ENCODE data around the gene ATP5ME. TPM values are rescaled to one million over a fixed set of nuclear protein-coding genes. Genes with fewer than 3 reads are reported as not detected.

The ATP5ME gene
- polyA plus RNA-seq, 3 donors, result 221 to 338 (median 268) TPM

- DNase-seq, result no peak
Measured at GRCh38 chr4:687971-688853, 14.1 kb upstream of the ATP5ME start.

- no peak for DNase-seq
Measured at GRCh38 chr4:687048-687970, 13.2 kb upstream of the ATP5ME start.

- no peak for DNase-seq
Measured at GRCh38 chr4:686413-687040, 12.5 kb upstream of the ATP5ME start.

- DNase-seq, result no peak
Measured at GRCh38 chr4:685679-686412, 11.8 kb upstream of the ATP5ME start.

- DNase-seq, result no peak
Measured at GRCh38 chr4:684623-685327, 10.7 kb upstream of the ATP5ME start.

GRCh38 chr4:683982-684622, 10.0 kb upstream of the ATP5ME start:
- DNase-seq, result no peak

- no peak for DNase-seq
Measured at GRCh38 chr4:683247-683897, 9.3 kb upstream of the ATP5ME start.

GRCh38 chr4:682490-683172, 8.6 kb upstream of the ATP5ME start:
- no peak for DNase-seq

- no peak for DNase-seq
Measured at GRCh38 chr4:681736-682451, 7.8 kb upstream of the ATP5ME start.

GRCh38 chr4:680928-681645, 7.0 kb upstream of the ATP5ME start:
- DNase-seq, result no peak

GRCh38 chr4:680551-680927, 6.5 kb upstream of the ATP5ME start:
- no peak for DNase-seq

- DNase-seq, result no peak
Measured at GRCh38 chr4:680091-680490, 6.0 kb upstream of the ATP5ME start.

- DNase-seq, result no peak
Measured at GRCh38 chr4:679629-680028, 5.6 kb upstream of the ATP5ME start.

- DNase-seq, result no peak
Measured at GRCh38 chr4:679104-679481, 5.0 kb upstream of the ATP5ME start.

- no peak for DNase-seq
Measured at GRCh38 chr4:678331-679103, 4.4 kb upstream of the ATP5ME start.

GRCh38 chr4:677431-678293, 3.6 kb upstream of the ATP5ME start:
- DNase-seq, result no peak

Data from renal pelvis (tissue), 4 donors.